ENCODE results near the gene PLCH1. TPM values are rescaled to one million over a fixed set of nuclear protein-coding genes. Genes with fewer than 3 reads are reported as not detected.

PLCH1 gene
- total and polyA plus RNA-seq, 4 donors, result 0.03 to 1.0 (median 0.22) TPM

- TF ChIP-seq REST (IDR thresholded peaks at IDR 0.05), result no peak
- no peak for TF ChIP-seq GABPA (IDR thresholded peaks at IDR 0.05 in 1 of 2, conservative IDR thresholded peaks at IDR 0.05 in 1 of 2)
- no peak for TF ChIP-seq EGR1 (IDR thresholded peaks at IDR 0.05; ENCODE audit: low read depth in 2 of 2)
- TF ChIP-seq RXRA (IDR thresholded peaks at IDR 0.05), result no peak
- TF ChIP-seq HNF4A (conservative IDR thresholded peaks at IDR 0.05), result no peak
- TF ChIP-seq SP1 (IDR thresholded peaks at IDR 0.05), result no peak
These were observed 263.8 kb downstream of the PLCH1 start (continued) for GRCh38 chr3:155481089-155481488.

GRCh38 chr3:155465664-155466063 lies 279.2 kb downstream of the PLCH1 start:
- no peaks in the 10 kb centered on the region for H3K4me1 ChIP-seq (ENCODE audit: control insufficient read depth in 4 of 4, insufficient read depth in 4 of 4, low read length in 3 of 4)
- no peak for DNase-seq (ENCODE audit: low spot score)
- no peak overlapping the region for H3K27ac ChIP-seq (ENCODE audit: low read depth in 1 of 2, low read length in 2 of 2)
- no peak overlapping the region for H3K4me3 ChIP-seq (ENCODE audit: low read depth in 1 of 3, low read length in 3 of 3)
- H3K36me3 ChIP-seq (ENCODE audit: control insufficient read depth in 4 of 4, insufficient read depth in 3 of 4, low read depth in 1 of 4, low read length in 3 of 4), result no peaks in the 10 kb centered on the region
- H3K27me3 ChIP-seq (ENCODE audit: control insufficient read depth in 4 of 4, insufficient read depth in 4 of 4, low read length in 3 of 4), result no peaks in the 10 kb centered on the region
- WGBS, result 88% methylated on average over 2 of the region's 2 CpGs
- TF ChIP-seq RAD21 (IDR thresholded peaks at IDR 0.05) (no peak), FOXA2 (IDR thresholded peaks at IDR 0.05) (no peak), GABPA (IDR thresholded peaks at IDR 0.05 in 1 of 2, conservative IDR thresholded peaks at IDR 0.05 in 1 of 2) (no peak)
- peaks cover 0 to 3% (median 1%) of the 10 kb centered on the region in 4 donors for H3K9me3 ChIP-seq (ENCODE audit: control insufficient read depth in 4 of 4, low read length in 3 of 4)
- no peak overlapping the region for H3K9ac ChIP-seq (ENCODE audit: low read depth in 1 of 2, low read length in 2 of 2)

GRCh38 chr3:155462672-155463071 lies 282.2 kb downstream of the PLCH1 start:
- TF ChIP-seq NR2F2 (IDR thresholded peaks at IDR 0.05) (no peak), FOXA2 (IDR thresholded peaks at IDR 0.05) (no peak), MAX (IDR thresholded peaks at IDR 0.05) (no peak), HNF4A (conservative IDR thresholded peaks at IDR 0.05) (no peak), HNF4G (IDR thresholded peaks at IDR 0.05) (no peak), TAF1 (conservative IDR thresholded peaks at IDR 0.05) (no peak), RAD21 (IDR thresholded peaks at IDR 0.05) (no peak), FOXA1 (IDR thresholded peaks at IDR 0.05) (no peak), SP1 (IDR thresholded peaks at IDR 0.05) (no peak), JUND (IDR thresholded peaks at IDR 0.05) (no peak)
- TF ChIP-seq, protein P1, sequence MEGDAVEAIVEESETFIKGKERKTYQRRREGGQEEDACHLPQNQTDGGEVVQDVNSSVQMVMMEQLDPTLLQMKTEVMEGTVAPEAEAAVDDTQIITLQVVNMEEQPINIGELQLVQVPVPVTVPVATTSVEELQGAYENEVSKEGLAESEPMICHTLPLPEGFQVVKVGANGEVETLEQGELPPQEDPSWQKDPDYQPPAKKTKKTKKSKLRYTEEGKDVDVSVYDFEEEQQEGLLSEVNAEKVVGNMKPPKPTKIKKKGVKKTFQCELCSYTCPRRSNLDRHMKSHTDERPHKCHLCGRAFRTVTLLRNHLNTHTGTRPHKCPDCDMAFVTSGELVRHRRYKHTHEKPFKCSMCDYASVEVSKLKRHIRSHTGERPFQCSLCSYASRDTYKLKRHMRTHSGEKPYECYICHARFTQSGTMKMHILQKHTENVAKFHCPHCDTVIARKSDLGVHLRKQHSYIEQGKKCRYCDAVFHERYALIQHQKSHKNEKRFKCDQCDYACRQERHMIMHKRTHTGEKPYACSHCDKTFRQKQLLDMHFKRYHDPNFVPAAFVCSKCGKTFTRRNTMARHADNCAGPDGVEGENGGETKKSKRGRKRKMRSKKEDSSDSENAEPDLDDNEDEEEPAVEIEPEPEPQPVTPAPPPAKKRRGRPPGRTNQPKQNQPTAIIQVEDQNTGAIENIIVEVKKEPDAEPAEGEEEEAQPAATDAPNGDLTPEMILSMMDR (IDR thresholded peaks at IDR 0.05; ENCODE audit: low read depth, low read length, missing input control), result no peak
- TF ChIP-seq, protein P2, sequence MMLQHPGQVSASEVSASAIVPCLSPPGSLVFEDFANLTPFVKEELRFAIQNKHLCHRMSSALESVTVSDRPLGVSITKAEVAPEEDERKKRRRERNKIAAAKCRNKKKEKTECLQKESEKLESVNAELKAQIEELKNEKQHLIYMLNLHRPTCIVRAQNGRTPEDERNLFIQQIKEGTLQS (IDR thresholded peaks at IDR 0.05), result no peak
- Histone ChIP-seq H3K9me3 (ENCODE audit: control insufficient read depth in 4 of 4, low read length in 3 of 4) (no peaks in the 10 kb centered on the region), H3K4me1 (ENCODE audit: control insufficient read depth in 4 of 4, insufficient read depth in 4 of 4, low read length in 3 of 4) (no peaks in the 10 kb centered on the region), H3K9ac (ENCODE audit: low read depth in 1 of 2, low read length in 2 of 2) (no peak overlapping the region), H3K27ac (ENCODE audit: low read depth in 1 of 2, low read length in 2 of 2) (no peak overlapping the region), H3K27me3 (ENCODE audit: control insufficient read depth in 4 of 4, insufficient read depth in 4 of 4, low read length in 3 of 4) (no peaks in the 10 kb centered on the region), H3K36me3 (ENCODE audit: control insufficient read depth in 4 of 4, insufficient read depth in 3 of 4, low read depth in 1 of 4, low read length in 3 of 4) (no peaks in the 10 kb centered on the region), H3K4me3 (ENCODE audit: low read depth in 1 of 3, low read length in 3 of 3) (no peak overlapping the region)
- WGBS, result 83% methylated on average over 4 of the region's 4 CpGs
- DNase-seq (ENCODE audit: low spot score), result no peak
